GM19467 (cell line): ENCODE results near the gene SHMT2.

Experiments
- ATAC-seq: cut with Tn5 transposase; IDR thresholded peaks from one replicate; pipeline ENCODE4 v1.9.1; 2021; ENCODE audit warnings: mild to moderate bottlenecking, moderate library complexity; ENCODE audit not compliant: unreplicated experiment

SHMT2 gene

DNA sequence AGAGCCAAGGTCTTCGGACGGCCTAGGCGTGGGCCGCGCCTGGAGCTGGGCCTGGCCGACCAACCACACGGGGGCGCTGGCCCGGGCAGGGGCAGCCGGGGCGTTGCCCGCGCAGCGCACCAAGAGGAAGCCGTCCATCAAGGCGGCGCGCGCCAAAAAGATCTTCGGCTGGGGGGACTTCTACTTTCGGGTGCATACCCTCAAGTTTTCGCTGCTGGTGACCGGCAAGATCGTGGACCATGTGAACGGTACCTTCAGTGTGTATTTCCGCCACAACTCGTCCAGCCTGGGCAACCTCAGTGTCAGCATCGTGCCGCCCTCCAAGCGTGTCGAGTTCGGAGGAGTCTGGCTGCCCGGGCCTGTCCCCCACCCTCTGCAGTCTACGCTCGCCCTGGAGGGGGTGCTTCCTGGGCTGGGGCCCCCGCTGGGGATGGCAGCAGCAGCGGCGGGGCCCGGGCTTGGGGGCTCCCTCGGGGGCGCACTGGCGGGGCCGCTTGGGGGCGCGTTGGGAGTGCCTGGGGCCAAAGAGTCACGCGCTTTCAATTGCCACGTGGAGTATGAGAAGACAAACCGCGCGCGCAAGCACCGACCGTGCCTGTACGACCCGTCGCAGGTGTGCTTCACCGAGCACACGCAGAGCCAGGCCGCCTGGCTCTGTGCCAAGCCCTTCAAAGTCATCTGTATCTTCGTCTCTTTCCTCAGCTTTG is 4.4 kb upstream of the SHMT2 start:
- no peak for ATAC-seq

DNA sequence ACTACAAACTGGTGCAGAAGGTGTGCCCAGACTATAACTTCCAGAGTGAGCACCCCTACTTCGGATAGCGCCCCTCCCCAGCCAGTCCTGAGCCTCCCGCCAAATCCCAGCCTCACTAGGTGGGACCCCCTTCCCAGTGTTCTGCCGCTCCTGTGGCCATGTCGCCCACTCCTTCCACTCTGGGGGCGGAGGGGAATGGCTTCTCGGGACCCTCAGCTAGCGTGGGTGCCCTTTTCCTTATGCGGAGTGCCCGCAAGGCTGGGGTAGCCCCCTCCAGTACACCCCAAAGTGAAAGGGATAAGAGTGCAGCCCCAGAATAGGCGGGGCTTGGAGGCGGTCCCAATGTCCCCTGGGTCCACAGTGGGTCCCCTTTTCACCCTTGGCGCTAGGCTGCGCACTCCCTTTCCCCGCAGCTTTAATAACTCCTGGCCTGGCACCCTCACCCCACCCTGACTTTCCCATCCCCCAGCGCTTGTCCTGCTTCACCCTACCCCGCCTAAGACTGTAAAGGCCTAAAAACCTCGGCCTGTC is 3.8 kb upstream of the SHMT2 start:
- ATAC-seq, result no peak

DNA sequence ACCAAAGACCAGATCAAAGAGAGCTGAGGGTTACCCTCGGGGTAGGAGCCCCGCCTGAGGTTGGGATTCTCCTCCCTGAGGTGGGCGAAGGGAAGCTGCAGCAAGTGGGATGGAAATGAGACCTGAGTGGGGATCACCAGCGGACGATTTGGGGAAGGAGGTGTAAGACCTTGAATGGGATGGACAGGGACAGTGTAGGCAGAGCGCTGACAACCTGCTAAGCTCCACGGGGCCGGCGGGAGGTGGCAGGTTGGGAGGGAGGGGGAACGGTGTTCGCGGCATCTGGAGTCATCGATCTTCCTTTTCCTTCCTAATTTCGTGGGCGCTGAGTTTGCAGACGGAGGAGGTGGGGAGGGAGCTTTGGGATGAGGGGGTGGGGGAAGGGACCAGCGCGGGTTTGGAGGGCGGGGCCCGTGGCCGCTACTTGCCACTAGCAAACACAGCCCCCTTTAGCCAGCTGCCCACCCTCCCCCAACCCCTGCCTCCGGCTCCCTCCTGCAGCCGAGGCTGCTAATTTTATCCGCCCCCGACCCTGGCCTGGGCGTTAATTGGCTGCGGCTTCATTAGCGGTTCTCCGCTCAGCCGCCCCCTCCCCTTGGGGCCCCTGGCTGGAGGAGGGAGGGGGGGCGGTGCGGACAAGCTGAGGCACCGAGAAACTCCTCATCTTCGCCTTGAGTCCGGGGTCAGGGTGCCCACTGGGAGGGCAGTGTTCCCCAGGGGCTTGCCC is 2.8 kb upstream of the SHMT2 start:
- ATAC-seq, result no peak

DNA sequence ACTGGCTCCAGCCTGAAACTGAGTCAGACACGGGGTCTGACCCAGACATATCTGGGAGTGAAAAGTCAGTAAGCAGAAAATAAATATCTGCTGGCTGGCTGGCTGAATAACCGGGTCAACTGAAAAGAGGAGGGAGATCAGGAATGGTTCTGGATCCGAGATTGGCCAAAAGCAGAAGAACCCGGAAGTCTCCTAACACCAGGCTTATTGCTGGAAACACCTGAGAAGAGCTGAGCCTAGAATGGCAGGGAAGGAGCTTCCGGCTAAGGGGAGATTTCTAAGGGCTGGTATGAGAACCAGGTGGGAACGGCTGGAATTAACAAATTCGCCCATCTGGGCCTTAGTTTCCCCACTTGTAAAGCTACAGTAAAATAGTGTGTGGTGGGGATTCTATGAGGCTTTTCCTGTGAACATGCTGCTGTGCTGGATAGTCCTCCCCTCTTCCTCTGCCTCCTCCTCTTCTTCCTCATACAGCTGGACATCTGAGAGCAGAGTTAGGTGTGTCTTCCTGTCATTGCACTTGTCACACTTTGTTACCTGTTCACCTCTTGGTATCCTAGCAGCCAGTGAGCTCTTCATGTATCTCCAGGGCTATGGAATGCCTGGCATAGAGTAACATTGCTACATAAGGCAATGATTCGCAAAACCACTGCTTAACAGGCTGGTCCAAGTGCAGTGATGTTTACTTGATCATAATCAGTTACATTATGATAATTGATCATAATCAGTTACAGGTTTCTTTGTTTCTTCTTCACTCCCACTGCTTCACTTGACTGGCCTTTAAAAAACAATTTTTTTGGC is 2.0 kb upstream of the SHMT2 start:
- no peak for ATAC-seq

DNA sequence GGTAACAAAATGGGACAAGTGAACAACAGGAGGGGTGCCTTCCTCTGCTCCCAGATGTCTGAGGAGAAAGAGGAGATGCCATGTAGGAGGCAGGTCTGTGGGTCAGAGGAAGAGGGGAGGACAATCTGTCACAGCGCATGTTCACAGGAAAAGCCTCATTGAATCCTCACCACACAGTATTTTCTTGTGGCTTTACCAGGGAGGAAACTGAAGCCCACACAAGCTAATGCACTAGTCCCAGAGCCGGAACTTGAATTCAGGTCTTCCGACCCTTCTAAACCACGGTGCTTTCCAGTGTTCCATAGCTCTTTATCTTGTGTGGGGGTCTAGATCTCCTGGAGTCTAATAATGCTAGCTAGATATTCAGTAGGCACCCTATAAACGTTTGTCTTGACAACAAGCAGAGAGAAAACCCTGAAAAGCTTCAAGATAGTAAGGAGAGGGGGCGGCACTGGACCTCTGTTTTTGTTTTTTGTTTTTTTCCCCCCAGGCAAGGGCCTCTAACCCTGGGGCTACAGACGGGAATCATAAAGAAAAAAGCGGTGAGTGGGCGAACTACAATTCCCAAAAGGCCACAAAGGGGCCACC is 371 bp upstream of the SHMT2 start:
- no peak for ATAC-seq

DNA sequence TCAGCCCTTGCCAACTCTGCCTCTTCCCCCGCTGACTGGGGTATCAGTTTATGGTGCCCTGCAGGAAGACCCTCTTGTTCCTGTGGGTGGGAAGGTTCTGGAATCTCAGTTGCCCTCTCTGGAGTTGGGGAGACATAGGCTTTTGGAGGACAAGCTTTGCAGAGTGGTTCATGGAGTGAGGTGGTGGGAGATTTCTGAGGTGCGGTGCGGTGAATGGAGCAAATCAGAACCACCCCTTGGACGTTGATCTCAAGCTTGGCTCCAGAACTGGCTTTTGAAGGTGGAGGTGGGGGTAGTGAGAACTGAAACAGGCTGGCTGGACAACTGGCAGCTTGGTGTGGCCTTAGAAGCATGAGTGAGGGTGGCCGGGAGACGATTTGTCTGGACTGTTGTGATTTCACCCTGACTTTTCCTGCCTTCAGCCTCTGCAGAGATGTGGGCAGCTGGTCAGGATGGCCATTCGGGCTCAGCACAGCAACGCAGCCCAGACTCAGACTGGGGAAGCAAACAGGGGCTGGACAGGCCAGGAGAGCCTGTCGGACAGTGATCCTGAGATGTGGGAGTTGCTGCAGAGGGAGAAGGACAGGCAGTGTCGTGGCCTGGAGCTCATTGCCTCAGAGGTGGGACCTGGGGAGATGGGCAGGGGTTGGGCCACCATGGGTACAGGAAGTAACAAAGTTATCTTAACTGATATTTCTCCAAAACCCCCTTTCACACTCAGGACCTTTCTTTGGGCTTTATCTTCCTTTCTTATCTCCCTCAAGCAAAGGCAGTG is 1.1 kb downstream of the SHMT2 start:
- ATAC-seq, result no peak

DNA sequence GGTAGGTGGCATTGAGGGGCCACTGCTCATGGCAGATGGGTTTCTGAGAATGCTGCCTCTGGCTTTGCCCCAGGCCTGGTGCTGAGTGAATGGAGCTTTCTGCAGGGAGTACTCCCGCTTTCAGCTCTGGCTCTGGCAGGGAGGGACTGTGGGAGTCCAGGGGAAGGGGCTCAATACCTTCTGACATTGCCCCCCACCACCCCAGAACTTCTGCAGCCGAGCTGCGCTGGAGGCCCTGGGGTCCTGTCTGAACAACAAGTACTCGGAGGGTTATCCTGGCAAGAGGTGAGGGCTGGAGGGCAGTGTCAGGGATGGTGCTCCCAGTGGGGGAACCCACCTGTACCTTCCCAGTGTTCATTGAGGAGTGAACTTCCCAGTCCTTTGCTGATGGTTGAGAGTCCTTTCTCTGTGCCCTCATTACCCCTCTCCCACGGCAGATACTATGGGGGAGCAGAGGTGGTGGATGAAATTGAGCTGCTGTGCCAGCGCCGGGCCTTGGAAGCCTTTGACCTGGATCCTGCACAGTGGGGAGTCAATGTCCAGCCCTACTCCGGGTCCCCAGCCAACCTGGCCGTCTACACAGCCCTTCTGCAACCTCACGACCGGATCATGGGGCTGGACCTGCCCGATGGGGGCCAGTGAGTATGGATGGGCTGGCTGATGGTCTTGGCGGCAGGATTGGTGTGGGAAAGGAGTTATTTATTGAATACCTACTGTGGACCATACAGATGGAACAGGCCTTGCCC is 1.9 kb downstream of the SHMT2 start:
- no peak for ATAC-seq

DNA sequence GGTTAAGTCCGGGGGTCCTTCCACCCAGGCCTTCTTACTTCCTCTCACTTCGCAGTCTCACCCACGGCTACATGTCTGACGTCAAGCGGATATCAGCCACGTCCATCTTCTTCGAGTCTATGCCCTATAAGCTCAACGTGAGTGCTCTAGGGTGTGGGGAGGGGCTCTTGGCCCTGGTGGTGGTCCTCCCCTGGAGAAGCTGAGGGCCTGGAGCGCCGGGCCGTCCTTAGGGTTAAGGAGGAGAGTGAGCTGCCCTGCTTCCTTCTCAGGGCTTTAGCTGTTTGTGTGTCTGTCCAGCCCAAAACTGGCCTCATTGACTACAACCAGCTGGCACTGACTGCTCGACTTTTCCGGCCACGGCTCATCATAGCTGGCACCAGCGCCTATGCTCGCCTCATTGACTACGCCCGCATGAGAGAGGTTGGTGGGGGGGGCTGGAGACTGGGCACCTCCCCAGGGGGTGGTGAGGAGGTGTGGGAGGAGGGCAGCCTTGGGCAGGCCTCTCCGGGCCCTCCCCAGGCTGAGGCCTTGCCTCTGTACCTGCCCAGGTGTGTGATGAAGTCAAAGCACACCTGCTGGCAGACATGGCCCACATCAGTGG is 2.7 kb downstream of the SHMT2 start:
- no peak for ATAC-seq

DNA sequence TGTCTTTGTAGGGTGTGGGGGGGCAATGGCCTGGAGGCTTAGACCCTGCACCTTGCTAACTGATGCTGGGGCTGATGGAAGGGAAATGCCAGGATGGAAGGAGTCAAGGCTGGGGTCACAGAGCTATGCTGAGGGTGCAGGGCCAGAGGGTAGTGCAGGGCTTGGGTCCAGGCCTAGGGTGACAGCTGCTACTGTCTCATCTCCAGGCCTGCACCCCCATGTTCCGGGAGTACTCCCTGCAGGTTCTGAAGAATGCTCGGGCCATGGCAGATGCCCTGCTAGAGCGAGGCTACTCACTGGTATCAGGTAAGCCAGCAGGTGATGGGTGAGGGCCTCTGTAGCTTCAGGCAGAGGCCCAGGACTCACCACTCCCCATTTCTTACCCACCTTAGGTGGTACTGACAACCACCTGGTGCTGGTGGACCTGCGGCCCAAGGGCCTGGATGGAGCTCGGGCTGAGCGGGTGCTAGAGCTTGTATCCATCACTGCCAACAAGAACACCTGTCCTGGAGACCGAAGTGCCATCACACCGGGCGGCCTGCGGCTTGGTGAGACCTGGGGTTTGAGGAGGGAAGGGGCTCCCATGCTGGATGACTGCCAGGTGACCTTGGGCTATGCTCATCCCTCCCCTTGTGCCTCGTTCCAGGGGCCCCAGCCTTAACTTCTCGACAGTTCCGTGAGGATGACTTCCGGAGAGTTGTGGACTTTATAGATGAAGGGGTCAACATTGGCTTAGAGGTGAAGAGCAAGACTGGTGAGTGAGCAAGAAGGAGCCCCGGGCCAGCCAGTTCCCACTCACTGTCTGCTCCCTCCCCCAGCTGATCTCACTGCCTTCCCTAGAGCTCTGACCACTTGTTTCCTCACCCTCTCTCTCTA is 4.1 kb downstream of the SHMT2 start:
- ATAC-seq, result no peak

DNA sequence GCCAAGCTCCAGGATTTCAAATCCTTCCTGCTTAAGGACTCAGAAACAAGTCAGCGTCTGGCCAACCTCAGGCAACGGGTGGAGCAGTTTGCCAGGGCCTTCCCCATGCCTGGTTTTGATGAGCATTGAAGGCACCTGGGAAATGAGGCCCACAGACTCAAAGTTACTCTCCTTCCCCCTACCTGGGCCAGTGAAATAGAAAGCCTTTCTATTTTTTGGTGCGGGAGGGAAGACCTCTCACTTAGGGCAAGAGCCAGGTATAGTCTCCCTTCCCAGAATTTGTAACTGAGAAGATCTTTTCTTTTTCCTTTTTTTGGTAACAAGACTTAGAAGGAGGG is 4.7 kb downstream of the SHMT2 start:
- no peak for ATAC-seq

DNA sequence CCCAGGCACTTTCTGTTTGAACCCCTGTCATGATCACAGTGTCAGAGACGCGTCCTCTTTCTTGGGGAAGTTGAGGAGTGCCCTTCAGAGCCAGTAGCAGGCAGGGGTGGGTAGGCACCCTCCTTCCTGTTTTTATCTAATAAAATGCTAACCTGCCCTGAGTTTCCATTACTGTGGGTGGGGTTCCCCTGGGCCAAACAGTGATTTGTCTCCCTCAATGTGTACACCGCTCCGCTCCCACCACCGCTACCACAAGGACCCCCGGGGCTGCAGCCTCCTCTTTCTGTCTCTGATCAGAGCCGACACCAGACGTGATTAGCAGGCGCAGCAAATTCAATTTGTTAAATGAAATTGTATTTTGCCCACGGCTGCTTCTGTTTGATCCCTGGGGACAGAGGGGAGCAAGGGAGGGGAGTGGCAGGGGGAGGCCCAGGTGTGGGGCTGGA is 5.1 kb downstream of the SHMT2 start:
- ATAC-seq, result no peak

DNA sequence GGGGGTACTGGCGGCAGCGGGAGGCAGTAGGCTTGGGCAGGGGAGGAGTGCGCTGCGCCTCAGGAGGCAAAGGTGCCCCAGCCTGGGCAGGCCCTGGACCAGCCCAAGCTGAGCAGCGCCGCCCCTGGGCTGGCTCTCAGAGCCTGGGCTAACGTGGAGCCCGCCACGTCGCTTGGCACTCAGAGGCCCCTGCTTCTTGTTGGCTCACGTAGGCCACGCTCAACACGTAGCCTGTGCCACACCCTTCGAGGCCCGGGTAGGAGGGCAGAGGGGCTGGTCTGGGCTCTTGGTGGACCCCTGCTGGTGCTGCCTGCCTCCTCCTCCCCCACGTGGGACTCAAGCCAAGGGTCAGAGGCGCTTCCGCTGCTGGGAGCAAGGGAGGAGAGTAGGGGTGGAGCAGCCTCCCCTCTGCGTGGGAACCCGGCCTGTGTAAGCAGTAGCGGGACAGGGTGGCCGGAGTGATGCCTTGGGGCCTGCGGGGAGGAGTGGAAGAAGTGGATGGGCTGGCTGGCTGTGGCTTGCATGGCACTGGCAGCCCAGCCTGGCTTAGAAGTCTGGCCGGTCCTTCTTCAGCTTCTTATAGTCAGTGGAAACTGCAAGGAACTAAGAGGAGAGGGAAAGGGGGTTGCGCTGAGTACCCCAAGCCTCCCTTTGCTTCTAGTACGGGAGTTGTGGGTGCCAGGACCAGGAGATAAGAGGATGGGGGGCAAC is 5.7 kb downstream of the SHMT2 start:
- ATAC-seq, result no peak

DNA sequence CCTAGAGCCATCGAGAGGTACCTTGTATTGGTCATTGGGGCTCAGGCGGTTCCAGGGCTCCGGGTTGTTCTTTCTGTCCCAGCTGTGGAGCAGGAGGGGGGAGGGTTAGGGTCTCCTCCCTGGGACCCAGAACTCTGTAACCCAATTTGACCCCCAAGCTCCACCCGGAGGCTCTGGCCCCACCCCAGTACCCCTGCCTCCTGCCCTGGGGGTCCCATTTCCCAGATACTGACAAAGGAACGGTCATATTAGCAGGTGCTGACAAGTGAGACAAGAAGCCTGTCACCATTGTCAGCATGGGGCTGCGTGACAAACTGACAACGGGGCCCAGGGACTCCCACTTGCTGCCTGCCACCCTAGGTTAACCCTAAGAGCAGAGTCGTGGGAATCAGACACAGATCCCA is 6.2 kb downstream of the SHMT2 start:
- no peak for ATAC-seq

DNA sequence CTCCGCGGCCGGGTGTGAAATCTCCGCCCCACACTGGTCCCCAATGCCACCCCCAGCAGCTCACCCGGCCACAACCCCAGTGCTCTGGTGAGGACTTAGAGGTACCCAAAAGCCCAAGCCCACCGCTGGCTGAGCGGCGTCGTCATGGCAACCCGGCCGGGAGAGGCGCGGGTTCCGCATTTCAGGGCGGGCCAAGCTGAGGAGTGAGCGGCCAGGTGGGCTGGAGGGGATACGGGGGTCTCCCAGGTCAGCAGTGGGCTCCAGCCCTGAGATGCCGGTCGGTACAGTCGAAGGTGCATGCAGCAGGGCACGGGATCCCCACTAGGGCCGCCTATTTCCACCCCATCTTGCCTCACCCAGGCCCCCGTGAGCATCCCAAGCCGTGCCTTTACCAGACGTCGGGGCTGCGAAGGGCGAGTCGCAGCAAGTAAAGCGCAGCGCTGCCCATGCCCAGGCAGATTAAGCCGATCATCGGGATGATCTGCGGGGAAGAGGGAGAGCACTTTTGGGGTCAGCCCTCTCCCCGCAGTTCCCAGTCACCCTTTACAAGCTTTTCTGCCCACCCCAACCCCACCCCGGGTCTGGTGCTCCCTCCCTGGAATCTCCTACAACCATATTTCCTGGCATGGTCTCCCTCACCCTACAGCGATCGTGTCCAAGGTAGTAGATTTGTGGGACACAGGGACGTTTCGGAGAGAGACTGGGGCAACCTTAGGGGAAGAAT is 6.9 kb downstream of the SHMT2 start:
- ATAC-seq, result no peak

DNA sequence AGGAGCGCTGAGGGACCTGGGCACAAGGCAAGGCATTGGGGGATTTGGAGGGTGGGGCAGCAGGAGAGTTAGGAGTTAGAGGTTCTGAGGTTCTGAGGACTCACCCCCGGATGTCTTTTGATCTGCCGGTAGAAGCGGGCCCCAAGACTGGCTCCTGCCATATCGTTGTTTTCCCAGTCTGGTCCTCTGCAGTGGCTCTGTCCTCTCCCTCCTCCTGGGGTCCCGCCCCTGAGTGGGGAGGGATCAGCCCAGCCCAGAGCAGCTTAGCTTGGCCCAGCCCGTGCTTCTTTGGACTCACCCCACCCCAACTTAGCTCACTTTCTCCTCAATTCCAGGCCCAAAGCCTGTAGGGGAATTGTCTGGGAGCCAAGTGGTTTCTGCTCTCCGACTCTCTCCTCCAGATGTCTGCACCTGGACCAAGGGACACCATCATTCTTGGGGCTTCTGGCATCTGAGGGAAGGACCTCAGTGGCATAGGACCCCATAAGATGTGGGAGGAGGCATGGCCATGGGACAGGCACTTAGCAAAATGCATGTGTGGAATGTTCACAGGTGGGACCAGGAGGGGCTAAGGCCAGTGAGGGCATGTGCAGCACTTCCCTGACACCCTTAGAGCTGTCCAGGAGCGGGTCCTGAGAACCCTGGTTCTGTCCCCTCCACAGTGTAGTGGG is 7.5 kb downstream of the SHMT2 start:
- ATAC-seq, result no peak

DNA sequence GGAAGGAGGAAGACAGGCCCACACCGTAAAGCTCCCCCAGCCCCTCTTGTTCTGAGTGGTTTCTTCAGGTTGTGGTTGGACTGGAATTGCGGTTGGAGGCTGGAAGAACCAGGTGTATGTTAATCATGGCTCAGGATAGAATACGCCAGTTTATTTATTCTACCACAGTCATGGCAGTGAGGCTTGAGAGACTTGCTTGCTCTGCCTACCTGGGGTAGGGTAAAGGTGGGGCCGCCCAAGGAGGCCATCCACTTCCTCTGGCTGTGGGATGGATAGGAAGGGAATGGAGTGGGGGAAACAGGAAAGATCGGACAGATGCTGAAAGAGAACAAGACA is 8.1 kb downstream of the SHMT2 start:
- ATAC-seq, result no peak
